ENCODE data around the gene SRRD.
"Not testable (repeated sequence)": the region's sequence is repeated elsewhere in the genome, so short reads cannot be mapped to it uniquely, and the experiment has no call there.

The SRRD gene, protein sequence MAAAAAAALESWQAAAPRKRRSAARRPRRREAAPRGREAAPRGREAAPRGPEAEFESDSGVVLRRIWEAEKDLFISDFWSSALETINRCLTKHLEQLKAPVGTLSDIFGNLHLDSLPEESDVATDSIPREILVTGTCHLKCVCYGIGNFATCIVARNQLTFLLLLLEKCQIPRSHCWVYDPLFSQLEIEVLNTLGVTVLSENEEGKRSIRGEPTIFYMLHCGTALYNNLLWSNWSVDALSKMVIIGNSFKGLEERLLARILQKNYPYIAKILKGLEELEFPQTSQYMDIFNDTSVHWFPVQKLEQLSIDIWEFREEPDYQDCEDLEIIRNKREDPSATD

GRCh38 chr22:26483439-26484359, at the start of gene SRRD, which contains the start of gene HPS4:
SRRD (plus strand) TSS chr22:26483877; CDS start chr22:26483891, 14 bp downstream.
HPS4 (minus strand) TSS chr22:26483783; CDS start chr22:26481762, 2,021 bp downstream.
- peaks cover 9 to 60% (median 52%) of the 10 kb centered on the region in 5 donors for H3K4me1 ChIP-seq (ENCODE audit: control insufficient read depth in 5 of 5, insufficient read depth in 5 of 5, low read length in 5 of 5)
- H3K9me3 ChIP-seq (ENCODE audit: control insufficient read depth in 5 of 5, low read length in 5 of 5), result no peaks in the 10 kb centered on the region
- H3K36me3 ChIP-seq (ENCODE audit: control insufficient read depth in 5 of 5, insufficient read depth in 5 of 5, low read length in 5 of 5), result peaks cover 6 to 28% (median 17%) of the 10 kb centered on the region in 5 donors
- peak within 1 kb of the TSS; percentile 90 to 99 (median 95) for H3K4me3 ChIP-seq (ENCODE audit: low read depth in 1 of 5, low read length in 5 of 5)
- H3K9ac ChIP-seq (ENCODE audit: low read length in 5 of 5), result peak within 1 kb of the TSS; percentile 94 to 98 (median 95)
- H3K27ac ChIP-seq (ENCODE audit: low read depth, low read length), result peak within 1 kb of the TSS; percentile 83
- H3K27me3 ChIP-seq (ENCODE audit: control insufficient read depth in 5 of 5, insufficient read depth in 4 of 5, low read length in 5 of 5), result no peaks in the 10 kb centered on the region

GRCh38 chr22:26435327-26436093, 48.2 kb upstream of the SRRD start:
- no peak overlapping the region for H3K9ac ChIP-seq (ENCODE audit: low read length in 5 of 5)
- no peak overlapping the region for H3K4me3 ChIP-seq (ENCODE audit: low read depth in 1 of 5, low read length in 5 of 5)

GRCh38 chr22:26436903-26437515, 46.7 kb upstream of the SRRD start:
- Histone ChIP-seq H3K4me3 (ENCODE audit: low read depth in 1 of 5, low read length in 5 of 5) (no peak overlapping the region), H3K4me1 (ENCODE audit: control insufficient read depth in 5 of 5, insufficient read depth in 5 of 5, low read length in 5 of 5) (no peaks in the 10 kb centered on the region), H3K9me3 (ENCODE audit: control insufficient read depth in 5 of 5, low read length in 5 of 5) (no peaks in the 10 kb centered on the region), H3K27ac (ENCODE audit: low read depth, low read length) (no peak overlapping the region), H3K36me3 (ENCODE audit: control insufficient read depth in 5 of 5, insufficient read depth in 5 of 5, low read length in 5 of 5) (peaks cover 0 to 3% (median 0%) of the 10 kb centered on the region in 5 donors), H3K27me3 (ENCODE audit: control insufficient read depth in 5 of 5, insufficient read depth in 4 of 5, low read length in 5 of 5) (peaks cover 0 to 6% (median 0%) of the 10 kb centered on the region in 5 donors), H3K9ac (ENCODE audit: low read length in 5 of 5) (no peak overlapping the region)

More at GRCh38 chr22:26435327-26436093, 48.2 kb upstream of the SRRD start:
- Histone ChIP-seq H3K27ac (ENCODE audit: low read depth, low read length) (no peak overlapping the region), H3K36me3 (ENCODE audit: control insufficient read depth in 5 of 5, insufficient read depth in 5 of 5, low read length in 5 of 5) (peaks cover 0 to 3% (median 0%) of the 10 kb centered on the region in 5 donors), H3K27me3 (ENCODE audit: control insufficient read depth in 5 of 5, insufficient read depth in 4 of 5, low read length in 5 of 5) (peaks cover 0 to 8% (median 3%) of the 10 kb centered on the region in 5 donors), H3K4me1 (ENCODE audit: control insufficient read depth in 5 of 5, insufficient read depth in 5 of 5, low read length in 5 of 5) (no peaks in the 10 kb centered on the region), H3K9me3 (ENCODE audit: control insufficient read depth in 5 of 5, low read length in 5 of 5) (no peaks in the 10 kb centered on the region)

GRCh38 chr22:26437694-26438392, 45.8 kb upstream of the SRRD start:
- Histone ChIP-seq H3K4me1 (ENCODE audit: control insufficient read depth in 5 of 5, insufficient read depth in 5 of 5, low read length in 5 of 5) (no peaks in the 10 kb centered on the region), H3K9ac (ENCODE audit: low read length in 5 of 5) (no peak overlapping the region), H3K4me3 (ENCODE audit: low read depth in 1 of 5, low read length in 5 of 5) (no peak overlapping the region), H3K27me3 (ENCODE audit: control insufficient read depth in 5 of 5, insufficient read depth in 4 of 5, low read length in 5 of 5) (peaks cover 0 to 5% (median 0%) of the 10 kb centered on the region in 5 donors), H3K9me3 (ENCODE audit: control insufficient read depth in 5 of 5, low read length in 5 of 5) (no peaks in the 10 kb centered on the region), H3K36me3 (ENCODE audit: control insufficient read depth in 5 of 5, insufficient read depth in 5 of 5, low read length in 5 of 5) (peaks cover 0 to 3% (median 0%) of the 10 kb centered on the region in 5 donors), H3K27ac (ENCODE audit: low read depth, low read length) (no peak overlapping the region)

DNA sequence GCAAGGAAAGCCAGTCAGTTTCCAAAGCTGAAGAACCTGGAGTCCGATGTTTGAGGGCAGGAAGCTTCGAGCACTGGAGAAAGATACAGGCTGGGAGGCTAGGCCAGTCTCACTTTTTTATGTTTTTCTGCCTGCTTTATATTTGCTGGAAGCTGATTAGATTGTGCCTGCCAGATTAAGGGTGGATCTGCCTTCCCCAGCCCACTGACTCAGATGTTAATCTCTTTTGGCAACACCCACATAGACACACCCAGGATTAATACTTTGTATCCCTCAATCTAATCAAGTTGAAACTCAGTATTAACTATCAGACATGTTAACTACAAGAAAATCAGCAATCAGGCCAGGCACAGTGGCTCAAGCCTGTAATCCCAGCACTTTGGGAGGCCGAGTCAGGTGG, 44.9 kb upstream of the SRRD start:
- not testable (repeated sequence) for H3K27ac ChIP-seq (ENCODE audit: low read depth, low read length); H3K4me3 ChIP-seq (ENCODE audit: low read depth in 1 of 5, low read length in 5 of 5); H3K27me3 ChIP-seq (ENCODE audit: control insufficient read depth in 5 of 5, insufficient read depth in 4 of 5, low read length in 5 of 5); H3K4me1 ChIP-seq (ENCODE audit: control insufficient read depth in 5 of 5, insufficient read depth in 5 of 5, low read length in 5 of 5); H3K9ac ChIP-seq (ENCODE audit: low read length in 5 of 5); H3K9me3 ChIP-seq (ENCODE audit: control insufficient read depth in 5 of 5, low read length in 5 of 5); H3K36me3 ChIP-seq (ENCODE audit: control insufficient read depth in 5 of 5, insufficient read depth in 5 of 5, low read length in 5 of 5)

GRCh38 chr22:26439559-26439958, 44.1 kb upstream of the SRRD start:
- Histone ChIP-seq H3K4me3 (ENCODE audit: low read depth in 1 of 5, low read length in 5 of 5) (no peak overlapping the region), H3K36me3 (ENCODE audit: control insufficient read depth in 5 of 5, insufficient read depth in 5 of 5, low read length in 5 of 5) (no peaks in the 10 kb centered on the region), H3K4me1 (ENCODE audit: control insufficient read depth in 5 of 5, insufficient read depth in 5 of 5, low read length in 5 of 5) (no peaks in the 10 kb centered on the region), H3K9ac (ENCODE audit: low read length in 5 of 5) (no peak overlapping the region), H3K27me3 (ENCODE audit: control insufficient read depth in 5 of 5, insufficient read depth in 4 of 5, low read length in 5 of 5) (peaks cover 0 to 5% (median 0%) of the 10 kb centered on the region in 5 donors), H3K9me3 (ENCODE audit: control insufficient read depth in 5 of 5, low read length in 5 of 5) (no peaks in the 10 kb centered on the region), H3K27ac (ENCODE audit: low read depth, low read length) (no peak overlapping the region)

DNA sequence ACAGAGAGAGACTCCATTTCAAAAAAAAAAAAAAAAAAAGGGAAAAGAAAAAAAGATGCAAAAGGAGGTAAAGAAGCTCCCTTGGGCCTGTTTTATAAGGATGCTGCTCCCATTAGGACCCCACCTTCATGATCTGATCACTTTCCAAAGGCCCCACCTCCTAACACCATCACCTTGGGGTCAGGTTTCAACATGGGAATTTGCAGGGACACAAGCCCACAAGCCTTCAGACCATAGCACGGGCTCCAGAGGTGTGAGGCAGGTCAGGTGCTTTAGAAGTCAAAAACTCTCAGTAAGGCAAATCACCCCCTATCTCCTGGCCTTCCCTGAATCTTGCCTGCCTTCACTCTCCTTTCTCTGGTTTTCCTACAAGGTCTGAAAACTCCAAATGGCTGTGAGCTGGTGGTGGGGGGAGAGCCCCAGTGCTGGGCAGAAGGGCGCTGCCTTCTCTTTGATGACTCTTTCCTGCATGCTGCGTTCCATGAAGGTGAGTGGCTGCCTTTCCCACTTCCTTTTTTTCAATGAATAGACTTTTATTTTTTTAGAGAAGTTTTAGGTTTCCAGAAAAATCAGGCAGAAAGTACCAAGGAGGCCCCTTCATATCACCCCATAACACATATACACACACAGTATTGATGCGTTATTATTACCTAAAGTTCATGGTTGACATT, 41.5 kb upstream of the SRRD start:
- no peaks in the 10 kb centered on the region for H3K9me3 ChIP-seq (ENCODE audit: control insufficient read depth in 5 of 5, low read length in 5 of 5)

DNA sequence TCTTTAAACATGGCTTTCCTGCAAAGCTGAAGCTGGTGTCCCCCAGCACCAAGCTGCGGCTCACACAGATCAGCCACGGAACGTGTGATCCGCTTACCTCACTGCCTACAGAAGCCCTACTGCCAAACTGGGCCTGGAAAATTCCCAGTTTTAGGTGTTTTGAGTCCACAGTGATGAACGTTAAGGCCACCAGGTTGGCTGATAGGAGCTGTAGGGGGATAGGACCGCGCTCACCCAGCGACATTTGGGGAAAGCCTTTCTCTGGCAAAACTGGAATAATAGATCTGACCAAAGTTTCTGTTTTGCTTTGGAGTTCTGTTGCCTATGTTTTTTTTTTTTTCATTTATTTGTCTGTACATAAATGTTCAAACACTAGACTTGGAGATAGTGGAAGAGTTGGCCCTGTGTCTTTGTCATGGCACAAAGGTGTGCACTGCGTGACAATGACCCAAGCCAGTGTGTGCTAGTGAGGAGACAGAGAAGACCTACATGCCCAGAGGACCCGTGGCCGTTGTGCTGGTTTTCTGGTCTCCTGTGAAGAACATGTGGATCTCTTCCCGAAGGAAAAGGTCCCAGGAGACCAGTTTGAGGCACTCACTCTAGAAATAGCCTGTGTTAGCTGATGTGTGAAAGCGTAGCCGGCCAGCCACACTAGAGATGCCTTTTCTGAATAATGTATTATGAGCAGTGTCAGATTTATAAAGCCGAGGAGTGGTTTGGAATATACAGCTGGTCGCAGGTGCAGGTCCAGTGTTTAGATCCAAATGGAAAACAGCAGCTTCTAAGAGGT, 39.6 kb upstream of the SRRD start:
- Histone ChIP-seq H3K4me1 (ENCODE audit: control insufficient read depth in 5 of 5, insufficient read depth in 5 of 5, low read length in 5 of 5) (no peaks in the 10 kb centered on the region), H3K27ac (ENCODE audit: low read depth, low read length) (no peak overlapping the region), H3K27me3 (ENCODE audit: control insufficient read depth in 5 of 5, insufficient read depth in 4 of 5, low read length in 5 of 5) (peaks cover 0 to 2% (median 0%) of the 10 kb centered on the region in 5 donors), H3K36me3 (ENCODE audit: control insufficient read depth in 5 of 5, insufficient read depth in 5 of 5, low read length in 5 of 5) (no peaks in the 10 kb centered on the region), H3K4me3 (ENCODE audit: low read depth in 1 of 5, low read length in 5 of 5) (no peak overlapping the region), H3K9me3 (ENCODE audit: control insufficient read depth in 5 of 5, low read length in 5 of 5) (no peaks in the 10 kb centered on the region), H3K9ac (ENCODE audit: low read length in 5 of 5) (no peak overlapping the region)

More for the DNA sequence above, 41.5 kb upstream of the SRRD start:
- Histone ChIP-seq H3K9ac (ENCODE audit: low read length in 5 of 5) (no peak overlapping the region), H3K36me3 (ENCODE audit: control insufficient read depth in 5 of 5, insufficient read depth in 5 of 5, low read length in 5 of 5) (no peaks in the 10 kb centered on the region), H3K4me1 (ENCODE audit: control insufficient read depth in 5 of 5, insufficient read depth in 5 of 5, low read length in 5 of 5) (no peaks in the 10 kb centered on the region), H3K27me3 (ENCODE audit: control insufficient read depth in 5 of 5, insufficient read depth in 4 of 5, low read length in 5 of 5) (peaks cover 0 to 2% (median 0%) of the 10 kb centered on the region in 5 donors), H3K4me3 (ENCODE audit: low read depth in 1 of 5, low read length in 5 of 5) (no peak overlapping the region), H3K27ac (ENCODE audit: low read depth, low read length) (no peak overlapping the region)
